NCI-H345 (cell line): ENCODE results near the gene VTCN1.
A peak's percentile ranks its signal among the peaks of the same experiment; 100 is the strongest.
"Not testable (repeated sequence)": the region's sequence is repeated elsewhere in the genome, so short reads cannot be mapped to it uniquely, and the experiment has no call there.

Experiments used
- DNase-seq: peaks from one replicate; lab custom pipeline; 2025; lab: John Stamatoyannopoulos, UW

Gene VTCN1

DNA sequence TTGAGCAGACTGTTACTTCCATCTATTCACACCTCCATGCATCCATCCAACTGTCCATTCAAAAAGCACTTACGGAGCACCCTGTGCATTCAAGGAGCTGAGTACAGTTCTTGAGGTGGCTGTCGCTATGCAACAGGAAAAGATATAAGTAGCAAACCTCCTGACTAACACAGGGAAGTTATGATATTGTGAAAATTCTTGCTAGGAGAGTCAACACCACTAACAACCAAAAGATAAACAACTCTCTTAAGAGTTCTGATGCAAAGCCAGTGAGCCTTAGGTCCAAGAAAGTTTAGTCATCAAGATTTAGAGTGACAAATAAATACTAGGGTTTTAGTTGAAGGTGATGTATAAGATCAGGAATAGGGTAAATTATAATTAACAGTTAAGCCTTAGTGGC, 44.7 kb downstream of the VTCN1 start:
- no peak for DNase-seq

DNA sequence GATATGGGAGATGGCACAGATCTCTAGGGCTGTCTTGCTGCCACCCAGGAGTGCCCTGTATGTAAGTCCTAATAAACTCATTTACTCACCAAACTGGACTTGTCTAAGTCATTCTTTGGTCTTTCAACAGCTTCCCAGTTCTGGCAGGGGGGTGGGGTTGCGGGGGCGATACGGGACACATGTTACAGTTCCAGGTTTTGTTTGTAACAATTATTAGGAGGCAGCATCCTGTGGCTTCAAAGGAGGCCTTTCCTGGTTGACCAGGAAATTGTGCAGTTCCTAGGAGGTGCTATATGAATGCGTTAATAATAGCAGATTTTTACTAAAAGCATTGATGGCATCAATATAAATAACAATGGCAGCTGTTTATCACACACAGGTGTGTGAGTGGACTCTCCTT, 46.5 kb downstream of the VTCN1 start:
- no peak for DNase-seq

DNA sequence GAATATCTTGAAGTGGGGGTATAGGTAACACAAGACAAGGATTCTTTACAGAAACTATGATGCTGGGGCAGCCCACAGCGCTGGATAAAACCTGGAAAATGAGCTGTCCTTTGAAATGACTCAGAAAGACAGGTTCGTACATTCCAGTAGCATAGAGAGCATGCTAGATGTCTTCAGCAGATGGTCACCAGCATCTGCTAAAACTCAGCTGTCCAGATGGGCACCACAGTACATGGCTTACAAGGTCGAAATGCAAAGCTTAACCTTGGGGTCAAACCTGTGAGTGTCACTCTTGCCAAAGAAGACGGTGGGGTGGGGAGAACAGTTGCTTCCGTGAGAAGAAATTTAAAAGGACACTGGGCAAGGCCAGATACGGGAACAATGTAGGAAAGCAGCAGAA, 47.9 kb downstream of the VTCN1 start:
- no peak for DNase-seq

DNA sequence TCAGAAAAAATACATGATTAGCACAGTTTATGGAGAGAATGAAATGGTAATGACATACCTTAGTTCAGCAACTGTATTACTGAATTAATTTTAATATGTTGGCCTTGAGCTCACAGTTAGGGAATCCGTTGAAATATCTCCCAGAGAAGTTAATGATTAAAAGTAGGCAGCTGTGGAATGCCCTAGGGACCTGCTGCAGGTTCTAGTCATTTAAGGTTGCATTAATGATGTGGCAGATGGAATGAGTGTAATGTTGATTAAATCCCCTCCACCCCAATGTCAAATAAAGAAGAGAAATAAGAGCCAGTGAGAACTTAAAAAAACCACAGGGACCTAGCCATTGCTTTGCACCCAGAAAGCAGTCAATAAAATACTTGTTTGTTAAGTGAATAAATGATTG, 48.8 kb downstream of the VTCN1 start:
- no peak for DNase-seq

DNA sequence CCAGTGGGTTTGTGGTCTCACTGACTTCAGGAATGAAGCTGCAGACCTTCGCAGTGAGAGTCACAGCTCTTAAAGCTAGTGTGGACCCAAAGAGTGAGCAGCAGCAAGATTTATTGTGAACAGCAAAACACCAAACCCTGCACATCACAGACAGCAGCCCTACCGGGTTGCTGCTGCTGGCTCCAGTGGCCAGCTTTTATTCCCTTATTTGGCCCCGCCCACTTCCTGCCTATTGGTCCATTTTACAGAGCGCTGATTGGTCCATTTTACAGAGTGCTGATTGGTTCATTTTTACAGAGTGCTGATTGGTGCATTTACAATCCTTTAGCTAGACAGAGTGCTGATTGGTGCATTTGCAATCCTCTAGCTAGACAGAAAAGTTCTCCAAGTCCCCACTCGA, 59.4 kb downstream of the VTCN1 start:
- not testable (repeated sequence) for DNase-seq

DNA sequence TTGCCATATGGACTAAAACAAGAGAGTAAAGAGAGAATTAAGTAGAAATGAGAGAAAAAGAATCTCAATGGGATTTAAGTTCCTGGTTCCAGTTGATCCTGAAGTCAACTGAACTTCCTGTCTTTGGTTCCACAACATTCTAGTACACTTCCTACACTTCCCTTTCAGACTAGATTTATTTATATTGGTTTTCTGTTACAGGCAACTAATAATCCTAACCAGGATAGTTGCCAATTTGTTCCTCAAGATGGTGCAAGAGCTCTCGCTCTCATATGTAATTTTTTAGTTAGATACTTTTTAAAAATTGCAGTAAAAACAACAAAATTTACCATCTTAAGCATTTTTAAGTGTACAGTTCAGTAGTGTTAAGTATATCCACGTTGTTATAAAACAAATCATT, 60.4 kb downstream of the VTCN1 start:
- DNase-seq: no peak

DNA sequence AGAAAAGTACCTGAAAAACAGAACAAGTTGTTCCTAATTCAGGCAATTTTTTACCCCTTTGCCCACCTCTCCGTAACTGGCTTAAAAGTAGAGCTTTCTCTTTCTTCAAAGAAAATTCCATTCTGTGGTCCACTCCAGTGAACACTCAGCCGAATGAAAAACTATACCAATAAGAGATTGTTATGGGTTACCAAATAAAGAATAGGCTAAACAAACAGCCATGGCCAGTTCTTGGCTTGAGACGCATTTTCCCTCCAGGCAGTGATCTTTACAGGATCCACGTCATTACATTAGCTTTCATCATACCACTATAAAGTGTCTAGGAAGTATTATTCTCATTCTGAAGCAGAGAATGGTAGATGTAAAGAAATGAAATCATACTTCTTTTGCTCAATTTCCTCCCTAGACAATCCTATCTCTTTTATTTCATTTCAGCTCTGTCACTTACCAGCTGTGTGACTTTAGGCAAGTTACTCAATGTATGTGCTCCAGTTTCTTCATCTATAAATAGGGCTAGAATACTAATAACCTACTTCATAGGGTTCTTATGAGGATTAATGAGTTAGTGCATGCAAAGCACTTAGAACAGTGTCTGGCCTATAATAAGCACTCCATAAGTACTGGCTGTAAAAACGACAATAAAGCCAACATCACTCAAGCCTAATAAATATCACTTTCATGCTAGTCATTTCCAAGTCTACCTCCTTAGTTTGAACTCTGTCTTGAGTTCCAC, 62.7 kb downstream of the VTCN1 start:
- DNase-seq: no peak

DNA sequence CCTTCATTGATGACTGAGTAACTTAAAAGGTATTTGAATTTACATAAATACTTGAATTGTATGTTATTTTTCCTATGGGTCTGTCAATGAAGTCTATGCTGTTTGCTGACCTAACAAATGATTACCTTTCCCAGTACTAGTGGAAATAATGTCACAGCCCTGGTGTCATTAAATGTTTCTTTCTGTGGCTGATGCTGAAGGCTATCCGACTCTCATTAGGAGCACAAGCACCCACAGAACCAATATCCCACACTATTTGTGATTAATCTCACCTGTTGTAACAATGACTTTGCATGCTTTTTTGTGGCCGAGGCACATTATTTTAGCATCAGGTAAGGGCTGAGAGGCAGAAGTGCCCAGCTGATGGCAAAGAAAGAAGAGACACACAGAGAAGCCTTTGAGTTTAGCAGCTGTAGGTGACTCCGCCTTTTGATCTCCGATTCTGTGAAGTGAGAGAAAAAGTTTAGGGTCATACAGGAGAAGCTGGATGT, 63.3 kb downstream of the VTCN1 start:
- DNase-seq: no peak

DNA sequence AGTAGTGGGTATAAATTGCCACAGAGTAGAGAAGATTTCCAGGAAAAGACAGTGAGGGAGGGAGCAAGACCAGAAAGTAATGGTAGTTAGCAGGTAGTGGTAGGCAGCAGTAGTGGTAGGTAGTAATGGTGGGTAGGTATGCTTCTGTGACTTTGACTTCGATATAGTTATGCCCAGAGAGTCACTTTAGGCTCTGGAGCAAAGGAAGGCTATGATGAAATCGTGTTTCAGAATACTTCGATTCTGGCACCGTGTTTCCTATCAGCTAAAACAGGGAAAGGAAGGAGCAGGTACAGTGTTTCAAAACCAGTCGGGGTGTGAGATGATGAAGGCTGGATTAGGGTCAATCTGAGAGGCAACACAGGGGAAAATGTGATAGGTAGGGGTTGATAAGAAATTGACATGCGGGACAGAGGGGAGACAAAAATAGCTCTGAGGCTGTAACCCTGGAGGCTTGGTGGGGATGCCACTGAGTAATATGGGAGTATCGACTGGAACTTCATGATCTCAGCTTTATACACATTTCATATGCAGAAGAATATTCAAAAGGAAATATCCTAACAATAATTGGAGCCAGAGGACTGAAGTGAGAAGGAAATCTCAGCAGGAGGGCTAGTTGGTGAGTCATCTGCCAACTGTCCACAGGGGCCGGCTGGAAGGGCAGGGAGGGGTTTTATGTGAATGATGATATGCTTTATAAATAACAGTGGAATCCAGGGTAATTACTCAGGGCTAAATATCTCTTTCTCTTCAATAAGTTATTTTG, 64.0 kb downstream of the VTCN1 start:
- DNase-seq: peak; percentile 6

DNA sequence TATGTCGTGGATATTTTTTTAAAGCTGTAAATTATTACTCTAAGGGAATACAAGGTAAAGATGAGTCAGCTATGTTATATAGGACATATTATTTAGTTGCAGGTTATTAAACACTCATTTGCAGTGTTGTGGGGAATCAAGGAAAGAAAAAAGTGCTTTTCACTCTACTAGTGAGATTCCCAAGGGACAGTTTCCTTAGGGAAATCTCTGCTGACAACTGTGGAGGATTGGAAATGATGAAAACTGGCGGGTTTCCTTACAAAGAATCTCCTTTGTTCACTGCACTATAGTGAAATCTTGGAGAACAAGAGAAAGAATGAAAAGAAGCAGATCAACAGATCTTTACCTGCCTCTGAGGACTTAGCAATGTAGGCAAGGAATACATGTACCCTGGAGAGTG, 64.7 kb downstream of the VTCN1 start:
- DNase-seq: no peak

DNA sequence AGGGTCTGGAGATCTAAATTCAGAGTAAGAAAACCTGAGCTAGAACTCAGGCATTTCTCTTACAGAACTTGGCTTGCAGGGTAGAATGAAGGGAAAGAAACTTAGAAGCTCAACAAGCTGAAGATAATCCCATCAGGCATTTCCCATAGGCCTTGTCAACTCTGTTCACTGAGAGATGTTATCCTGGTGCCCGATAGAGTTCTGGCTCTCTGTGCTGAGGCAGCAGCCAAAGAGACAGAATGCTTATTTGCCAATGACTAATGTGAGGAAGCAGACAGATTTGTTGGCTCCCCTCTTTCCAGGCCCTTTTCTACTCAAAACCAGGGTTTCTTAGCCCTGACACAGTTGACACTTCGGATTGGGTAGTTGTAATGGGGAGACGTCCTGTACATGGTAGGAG, 66.9 kb downstream of the VTCN1 start:
- DNase-seq: no peak

DNA sequence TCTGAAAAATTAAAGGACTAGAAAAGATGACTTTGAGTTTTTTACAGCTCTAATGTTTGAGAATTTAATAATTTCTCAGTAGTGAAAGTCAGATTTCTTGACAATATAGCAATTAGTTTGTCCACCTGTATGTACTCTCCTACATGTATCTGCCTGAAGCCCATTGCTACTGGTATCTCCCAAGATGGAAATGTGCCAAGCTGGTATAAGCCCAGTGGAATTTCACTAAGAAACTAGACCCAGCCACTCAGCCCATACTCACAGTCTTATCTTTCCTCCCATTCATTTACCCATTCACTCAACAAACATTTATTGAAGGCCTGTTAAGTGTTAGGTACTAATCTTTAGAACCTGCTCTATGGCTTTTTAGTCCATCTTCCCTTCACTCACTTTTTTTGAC, 67.6 kb downstream of the VTCN1 start:
- DNase-seq: no peak

DNA sequence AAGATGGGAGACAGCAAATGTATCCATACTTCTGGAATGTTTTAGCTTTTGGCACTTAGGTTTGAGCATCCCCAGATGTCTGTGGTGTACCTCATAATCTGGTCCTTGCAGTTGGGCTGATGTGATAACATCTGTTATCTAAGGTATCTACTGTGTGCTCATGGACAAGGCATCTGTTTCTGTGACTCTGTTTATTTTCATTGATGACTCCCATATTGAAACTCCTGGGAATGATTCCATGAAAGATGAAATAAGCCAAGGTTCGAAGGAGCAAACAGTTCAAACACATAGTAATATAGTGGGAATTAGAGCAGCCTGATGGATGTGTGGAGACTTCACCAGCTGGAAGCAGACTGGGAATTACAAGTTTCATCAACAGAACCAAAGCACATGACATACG, 68.5 kb downstream of the VTCN1 start:
- DNase-seq: no peak

DNA sequence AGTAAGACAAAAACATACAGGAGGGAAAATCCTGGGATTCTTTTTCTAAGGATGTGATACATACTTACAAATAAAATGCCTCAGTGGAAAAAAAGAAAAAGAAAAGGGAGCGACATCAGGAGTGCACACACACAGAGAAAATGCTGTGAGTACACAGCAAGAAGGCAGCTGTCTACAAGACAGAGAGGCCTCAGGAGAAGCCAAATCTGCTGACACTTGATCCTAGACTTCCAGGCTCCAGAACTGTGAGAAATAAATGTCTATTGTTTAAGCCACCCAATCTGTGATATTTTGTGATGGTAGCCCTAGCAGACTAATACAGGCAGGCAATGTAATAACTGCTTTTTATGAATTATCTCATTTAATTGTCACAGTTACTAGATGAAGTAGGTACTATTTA, 72.2 kb downstream of the VTCN1 start:
- DNase-seq: no peak

DNA sequence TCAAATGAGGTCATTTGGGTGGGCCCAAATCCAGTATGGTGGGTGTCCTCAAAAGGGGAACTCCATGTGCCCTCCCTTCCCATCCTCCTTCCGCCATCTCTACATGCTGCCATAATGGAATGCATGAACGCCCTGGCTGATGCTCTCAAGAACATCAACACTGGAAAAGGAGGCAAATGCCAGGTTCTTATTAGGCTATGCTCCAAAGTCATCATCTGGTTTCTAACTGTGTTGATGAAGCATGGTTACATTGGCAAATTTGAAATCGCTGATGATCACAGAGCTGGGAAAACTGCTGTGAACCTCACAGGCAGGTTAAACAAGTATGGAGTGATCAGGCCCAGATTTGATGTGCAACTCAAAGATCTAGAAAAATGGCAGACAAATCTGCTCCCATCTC, 72.6 kb downstream of the VTCN1 start:
- DNase-seq: no peak

DNA sequence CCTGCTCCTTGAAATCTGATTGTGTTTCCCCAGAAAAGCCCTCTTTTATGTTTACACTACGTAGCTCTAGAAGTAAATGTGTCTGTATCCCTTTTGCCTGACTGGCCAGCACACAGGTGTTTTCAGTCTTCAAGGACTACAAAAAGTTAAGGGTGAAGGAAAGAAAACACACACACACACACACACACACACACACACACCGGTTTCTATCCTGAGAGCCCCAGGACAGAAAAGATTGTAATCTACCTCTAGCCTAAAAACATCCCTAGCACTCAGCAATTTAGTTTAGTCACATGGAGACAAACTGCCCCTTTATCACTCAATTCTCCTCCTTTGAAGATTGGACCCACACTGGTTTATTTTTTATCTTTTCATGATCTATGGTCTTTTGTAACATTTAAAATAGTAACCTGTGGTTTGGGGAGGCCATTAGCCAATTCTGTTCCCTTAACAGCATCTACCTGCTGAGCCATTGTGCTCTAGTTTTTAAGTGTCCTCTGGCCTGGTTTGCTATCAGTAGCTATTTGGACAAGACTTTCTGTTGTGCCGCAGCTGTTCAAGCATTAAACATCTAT, 73.4 kb downstream of the VTCN1 start:
- DNase-seq: no peak

DNA sequence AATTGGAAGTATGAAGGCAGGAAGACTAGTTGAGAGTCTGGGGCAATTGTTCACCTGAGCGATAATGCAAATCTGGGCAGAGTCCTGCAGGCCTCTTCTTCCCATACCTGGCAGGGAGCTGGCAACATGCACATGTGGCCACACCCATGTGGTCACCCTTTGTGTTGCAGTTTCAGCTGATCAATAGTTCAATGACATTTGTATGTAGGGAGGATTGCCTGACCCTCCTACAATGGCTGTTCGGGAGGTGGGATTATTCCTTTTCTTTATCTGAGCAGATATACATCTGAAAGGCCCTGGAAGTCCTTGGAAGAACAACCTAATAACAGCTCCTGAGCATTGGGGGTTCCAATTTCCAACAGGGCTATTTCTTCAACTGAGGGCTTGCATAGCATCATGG, 74.0 kb downstream of the VTCN1 start:
- DNase-seq: no peak

DNA sequence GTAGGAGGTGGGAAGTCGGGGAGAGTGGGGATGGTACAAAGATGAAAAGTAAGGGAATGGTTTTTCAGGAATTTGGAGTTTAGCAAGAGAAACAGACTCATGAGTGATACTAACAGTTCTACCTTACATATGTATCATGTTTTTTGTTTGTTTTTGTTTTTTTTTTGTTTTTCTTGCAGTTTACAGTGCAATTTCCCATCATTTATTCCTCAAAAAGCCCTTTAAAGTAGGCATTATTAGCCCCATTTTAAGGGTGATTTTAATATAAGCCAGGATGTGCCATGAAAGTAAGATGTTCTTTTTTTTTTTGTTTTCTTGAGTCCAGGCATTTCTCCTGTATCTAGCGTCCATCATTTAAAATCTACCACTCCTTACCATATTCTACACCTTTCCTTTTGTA, 75.4 kb downstream of the VTCN1 start:
- no peak for DNase-seq

DNA sequence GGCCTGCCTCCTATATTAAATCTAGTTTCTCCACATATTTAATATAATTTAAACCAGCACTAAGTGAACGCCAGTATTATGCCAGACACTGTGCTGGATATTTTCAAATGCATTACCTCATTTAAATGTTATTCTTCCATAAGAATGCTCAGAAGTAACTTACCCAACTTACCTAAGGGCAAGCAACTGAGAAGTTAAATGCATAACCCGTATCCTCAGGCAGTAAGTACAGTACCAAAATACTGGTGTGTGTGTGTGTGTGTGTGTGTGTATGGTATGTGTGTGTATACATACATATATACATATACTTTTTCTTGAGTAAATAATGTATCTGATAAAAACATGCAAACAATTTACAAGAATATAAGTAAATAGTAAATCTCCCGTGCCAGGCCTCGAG, 80.2 kb downstream of the VTCN1 start:
- DNase-seq: no peak

DNA sequence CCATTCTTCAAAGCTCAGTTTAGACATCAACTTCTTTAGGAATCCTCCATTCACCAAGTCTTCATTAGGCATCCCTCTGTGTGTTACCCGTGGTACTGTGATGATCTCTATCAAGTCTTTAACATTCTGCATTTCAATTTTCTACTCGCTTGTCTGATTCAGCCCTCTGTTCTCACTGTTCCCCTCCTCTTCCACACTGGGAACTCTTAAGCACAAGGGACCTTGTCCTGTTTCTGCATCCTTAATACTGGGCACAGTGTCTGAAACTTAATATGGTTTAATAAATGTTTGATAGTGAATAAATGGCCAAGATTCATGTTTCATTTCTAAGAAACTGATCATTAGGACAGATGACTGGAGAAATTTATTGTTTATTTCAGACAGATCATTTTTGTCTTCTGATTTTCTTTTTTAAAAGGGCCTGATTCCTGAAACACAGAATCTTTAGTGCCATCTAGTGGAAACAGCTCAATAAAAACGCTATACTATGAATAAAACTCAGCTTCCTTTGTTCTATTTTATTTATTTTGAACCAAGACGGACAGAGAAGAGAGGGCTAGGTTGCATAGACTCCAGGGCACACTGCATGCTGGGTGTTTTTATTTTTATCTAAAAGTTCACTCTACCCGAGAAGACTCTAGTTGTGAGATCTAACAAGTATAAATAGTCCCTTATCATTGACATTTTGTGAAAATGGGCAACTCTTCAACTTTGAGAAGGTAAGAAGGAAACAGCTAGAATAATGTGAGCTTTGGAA, 82.2 kb downstream of the VTCN1 start:
- peak; percentile 62 for DNase-seq

DNA sequence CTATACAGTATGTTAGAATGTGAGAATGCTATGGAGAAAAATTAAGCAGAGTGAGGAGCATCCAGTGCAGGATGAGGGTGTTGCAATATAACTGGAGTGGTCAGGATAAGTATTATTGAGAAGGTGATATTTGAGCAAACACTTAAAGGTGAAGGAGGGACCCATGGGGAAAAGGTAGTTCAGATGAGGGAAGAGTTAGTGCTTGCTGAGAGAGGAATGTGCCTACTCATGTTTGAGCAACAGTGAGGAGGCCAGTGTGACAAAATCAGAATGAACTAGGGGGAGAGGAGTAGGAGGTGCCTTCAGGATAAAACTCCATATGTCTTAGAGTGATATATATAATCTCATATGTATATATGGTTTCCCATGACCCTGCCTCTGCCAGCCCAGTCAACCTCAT, 82.9 kb downstream of the VTCN1 start:
- DNase-seq: no peak

DNA sequence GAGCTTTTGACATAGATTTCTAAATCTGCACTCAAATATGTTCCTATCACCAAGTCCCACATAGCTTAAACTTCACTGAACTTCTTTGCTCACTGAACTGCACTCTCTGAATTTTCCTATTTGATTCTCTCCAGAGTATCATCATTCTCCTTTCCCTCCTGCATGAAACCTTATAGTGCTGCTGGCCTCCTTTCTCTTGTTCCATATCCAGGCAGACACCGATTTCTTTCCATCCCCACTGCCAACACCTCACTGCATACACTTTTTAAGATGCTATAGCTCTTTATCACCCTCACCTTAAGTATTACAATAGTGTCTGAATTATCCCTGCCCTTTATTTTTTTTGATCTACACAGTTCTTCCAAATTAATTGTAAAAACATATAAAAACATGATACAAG, 86.1 kb downstream of the VTCN1 start:
- DNase-seq: no peak

DNA sequence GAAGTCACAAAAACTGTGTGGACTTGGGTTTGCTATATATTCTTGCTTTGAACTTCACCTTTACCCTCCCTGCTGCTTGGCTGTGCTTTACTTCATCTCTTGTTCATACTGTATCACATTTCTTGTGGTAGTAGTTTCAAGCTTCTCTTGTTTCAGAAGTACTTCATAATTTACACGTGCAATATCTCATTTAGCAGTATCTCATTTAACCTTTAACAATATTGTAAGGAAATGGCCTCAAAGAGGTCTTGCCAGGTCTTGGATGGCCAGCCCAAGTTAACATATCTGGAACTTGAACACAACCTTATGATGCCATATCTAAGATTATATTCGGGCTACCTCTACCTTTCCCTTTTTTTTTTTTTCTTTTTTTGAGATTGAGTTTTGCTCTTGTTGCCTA, 87.5 kb downstream of the VTCN1 start:
- DNase-seq: no peak
